Medulla oblongata (tissue), 1 donor: ENCODE results near the gene FAM187B.

Experiments used
- DNase-seq: peaks from one replicate; pipeline ENCODE4 v3.0.0-alpha.2; 2015; ENCODE audit errors: extremely low spot score

The FAM187B gene

DNA sequence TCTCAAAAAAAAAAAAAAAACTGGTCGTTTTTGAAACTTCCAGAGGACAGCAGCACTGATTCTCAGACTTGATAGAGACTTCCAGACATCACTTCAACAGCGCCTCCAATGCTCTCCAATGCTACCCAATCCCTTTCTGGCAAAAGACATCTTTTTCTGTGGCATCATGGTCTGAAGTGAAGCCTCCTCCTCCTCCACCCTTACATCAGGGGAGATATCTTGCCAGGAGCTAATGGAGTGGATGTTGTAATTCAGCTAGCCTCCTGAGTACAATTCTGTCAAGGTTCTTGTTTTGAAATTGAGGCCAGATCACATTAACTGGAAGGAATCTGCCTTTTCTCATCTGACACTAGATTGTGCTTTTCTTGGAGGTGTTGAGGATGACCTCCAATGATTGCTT is 49.8 kb downstream of the FAM187B start:
- DNase-seq, result no peak

GRCh38 chr19:35177377-35178274 is 50.9 kb downstream of the FAM187B start:
- no peak for DNase-seq

- DNase-seq, result no peak
Measured at GRCh38 chr19:35176181-35176570, 52.4 kb downstream of the FAM187B start.
